ENCODE results near the gene NUDT2.

GRCh38 chr9:34377404-34377746 is 48.0 kb downstream of the NUDT2 start:
- TF ChIP-seq CTCF (IDR thresholded peaks at IDR 0.05 in 8 of 11, conservative IDR thresholded peaks at IDR 0.05 in 3 of 11), result no peak
- TF ChIP-seq POLR2A (IDR thresholded peaks at IDR 0.05), result no peak
